ENCODE data around the gene OR10V1.
"Not testable (repeated sequence)": the region's sequence is repeated elsewhere in the genome, so short reads cannot be mapped to it uniquely, and the experiment has no call there.

Gene OR10V1

GRCh38 chr11:59710136-59710847 is 3.4 kb downstream of the OR10V1 start:
- no peak for ATAC-seq
- no peak for DNase-seq

- DNase-seq = no peak
- no peak for ATAC-seq
These were observed 5.1 kb downstream of the OR10V1 start for GRCh38 chr11:59708537-59708936.

GRCh38 chr11:59707371-59707770 is 6.3 kb downstream of the OR10V1 start:
- DNase-seq = no peak
- no peak for ATAC-seq

DNA sequence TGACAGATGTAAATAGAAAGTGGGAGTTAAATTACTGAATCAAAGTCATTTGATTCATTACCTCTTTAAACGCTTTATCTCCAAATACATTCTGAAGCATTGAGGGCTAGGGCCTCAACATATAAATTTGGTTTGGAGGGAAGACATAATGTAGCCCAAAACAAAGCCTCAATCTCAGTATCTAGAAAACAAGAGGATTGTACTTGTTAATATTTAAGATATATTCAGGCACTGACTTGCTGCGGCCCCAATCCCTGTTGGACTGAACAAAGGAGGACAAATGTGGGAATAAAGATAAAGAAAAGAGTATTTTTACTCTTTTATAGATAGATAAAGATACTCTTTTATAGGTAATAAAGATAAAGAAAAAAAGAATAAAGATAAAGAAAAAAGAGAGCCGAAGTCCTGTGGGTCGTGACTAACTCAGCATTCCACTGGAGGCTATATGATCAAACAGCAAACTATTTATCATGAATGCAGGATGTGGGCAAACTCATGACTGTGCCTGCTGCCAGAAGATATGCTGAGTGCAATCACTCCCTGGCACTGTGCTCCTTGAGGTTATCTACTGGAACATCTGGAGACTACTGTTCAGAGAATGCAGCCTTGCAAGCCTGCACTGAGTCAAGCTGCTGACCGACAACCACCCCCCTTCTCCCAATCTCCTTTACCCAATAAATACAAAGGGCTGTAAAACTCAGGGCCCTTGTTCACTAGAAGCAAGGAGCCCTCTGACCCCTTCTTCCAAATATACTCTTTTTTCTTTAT is 6.9 kb downstream of the OR10V1 start:
- ATAC-seq = no peak
- no peak for DNase-seq

GRCh38 chr11:59705294-59705693 is 8.4 kb downstream of the OR10V1 start:
- ATAC-seq = no peak
- DNase-seq = no peak

DNA sequence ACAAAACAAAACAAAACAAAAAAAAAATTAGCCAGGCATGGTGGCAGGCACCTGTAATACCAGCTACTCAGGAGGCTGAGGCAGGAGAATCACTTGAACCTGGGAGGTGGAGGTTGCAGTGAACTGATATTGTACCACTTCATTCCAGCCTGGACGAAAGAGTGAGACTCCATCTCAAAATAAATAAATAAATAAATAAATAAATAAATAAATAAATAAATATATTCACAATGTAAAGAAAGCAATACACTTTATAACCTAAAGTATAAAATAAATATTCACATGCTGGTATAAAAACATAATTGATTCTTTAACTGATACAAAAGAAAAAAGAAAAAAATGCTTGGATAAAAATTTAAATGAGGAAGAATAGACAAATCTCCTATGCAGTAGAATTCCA is 10.1 kb downstream of the OR10V1 start:
- ATAC-seq, DNase-seq: not testable (repeated sequence)

GRCh38 chr11:59700157-59700556 is 13.5 kb downstream of the OR10V1 start:
- DNase-seq, ATAC-seq: not testable (repeated sequence)

DNA sequence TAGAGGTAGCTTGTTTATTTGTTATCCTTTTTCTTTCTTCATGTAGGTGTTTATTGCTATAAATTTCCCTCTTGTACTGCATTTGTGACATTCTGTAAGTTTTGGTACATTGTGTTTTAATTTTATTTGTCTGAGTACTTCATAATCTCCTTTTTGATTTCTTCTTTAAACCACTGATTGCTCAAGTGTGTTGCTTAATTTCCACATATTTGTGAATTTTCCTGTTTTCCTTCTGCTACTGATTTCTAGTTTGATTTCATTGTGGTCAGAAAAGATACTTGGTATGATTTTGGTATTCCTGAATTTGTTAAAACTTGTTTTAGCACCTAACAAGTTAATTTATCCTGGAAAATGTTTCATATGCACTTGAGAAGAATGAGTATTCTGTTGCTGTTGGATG is 15.1 kb downstream of the OR10V1 start:
- ATAC-seq = no peak
- no peak for DNase-seq

- DNase-seq (no peak), ATAC-seq (no peak)
These were observed 20.7 kb downstream of the OR10V1 start for GRCh38 chr11:59692915-59693314.

GRCh38 chr11:59691156-59691555 is 22.5 kb downstream of the OR10V1 start:
- ATAC-seq (no peak), DNase-seq (no peak)

GRCh38 chr11:59689015-59689414 is 24.6 kb downstream of the OR10V1 start:
- ATAC-seq (no peak), DNase-seq (no peak)

- not testable (repeated sequence) for ATAC-seq
These were observed 32.4 kb downstream of the OR10V1 start for GRCh38 chr11:59681260-59681725.

DNA sequence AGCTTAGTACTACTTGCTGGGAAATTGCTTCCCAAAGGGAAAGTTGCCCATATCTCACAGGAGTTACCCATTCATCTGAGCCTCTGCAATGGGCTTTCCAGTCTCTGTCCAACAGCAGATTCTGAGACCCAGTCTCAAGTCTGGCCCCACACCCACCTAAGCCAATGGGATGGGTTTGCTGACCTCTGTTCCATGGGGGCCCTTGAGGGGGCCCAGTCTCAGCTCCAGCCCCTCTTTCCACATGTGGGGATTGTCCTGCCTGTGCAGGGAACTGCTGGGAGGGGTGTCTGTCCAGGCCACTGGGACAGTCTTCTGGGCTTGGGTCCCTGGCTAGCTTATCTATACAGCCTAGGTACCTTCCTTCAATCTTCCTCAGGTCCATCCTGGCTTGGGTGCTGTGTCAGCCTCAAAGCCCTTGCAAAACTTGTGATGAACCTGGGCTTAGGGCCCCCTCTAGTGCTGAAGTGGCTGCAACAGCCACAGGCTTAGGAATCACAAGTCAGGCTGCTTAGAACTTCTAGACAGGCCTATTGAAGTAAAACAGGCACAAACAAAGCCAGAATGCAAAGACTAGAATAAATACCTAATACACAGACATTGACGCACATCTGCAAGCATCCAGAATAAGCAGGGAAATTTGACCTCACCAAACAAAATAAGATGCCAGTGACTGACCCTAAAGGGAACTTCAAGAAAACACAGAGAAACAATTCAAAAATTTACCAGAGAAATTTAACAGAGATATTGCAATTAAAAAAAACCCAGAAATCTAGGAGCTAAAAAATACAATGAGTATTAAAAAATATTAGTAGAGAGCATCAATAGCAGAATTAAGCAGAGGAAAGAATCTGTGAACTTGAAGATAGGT is 33.1 kb downstream of the OR10V1 start:
- peak; percentile 50 for DNase-seq
- ATAC-seq = peak; percentile 74

More at GRCh38 chr11:59681260-59681725, 32.4 kb downstream of the OR10V1 start:
- not testable (repeated sequence) for DNase-seq

GRCh38 chr11:59679347-59679746 is 34.3 kb downstream of the OR10V1 start:
- no peak for DNase-seq
- peak; percentile 37 for ATAC-seq

- no peak for DNase-seq
- ATAC-seq = no peak
These were observed 34.9 kb downstream of the OR10V1 start for GRCh38 chr11:59678813-59679165.

DNA sequence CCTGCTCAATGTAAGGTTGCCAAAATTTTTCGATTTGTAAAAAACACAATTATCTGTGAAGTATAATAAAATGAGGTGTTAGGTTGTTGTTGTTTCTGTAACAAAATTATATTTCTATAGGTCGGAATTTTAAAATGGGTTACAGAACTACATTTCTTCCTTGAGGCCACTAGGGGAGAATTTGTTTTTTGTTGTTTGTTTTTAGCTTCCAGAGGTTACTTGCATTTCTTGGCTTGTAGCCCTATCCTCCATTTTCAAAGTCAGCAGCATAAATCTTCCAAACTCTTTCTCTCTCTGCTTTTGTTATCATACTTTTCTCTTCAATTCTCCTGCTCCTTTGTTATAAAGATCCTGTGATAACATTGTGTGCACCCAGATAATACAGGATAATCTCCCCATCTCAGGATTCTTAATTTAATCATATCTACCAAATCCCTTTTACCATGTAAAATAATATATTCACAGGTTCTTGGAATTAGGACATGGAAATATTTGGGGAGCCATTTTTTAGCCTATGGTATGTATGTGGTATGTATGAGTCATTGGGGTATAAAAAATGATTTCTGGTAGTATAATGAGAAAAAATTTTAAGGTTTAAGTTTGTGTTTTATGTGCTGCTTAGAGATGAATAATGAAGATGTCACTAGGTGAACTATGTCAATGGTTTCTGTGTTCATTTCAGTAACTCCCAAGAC is 35.4 kb downstream of the OR10V1 start:
- DNase-seq = no peak
- ATAC-seq = no peak

DNA sequence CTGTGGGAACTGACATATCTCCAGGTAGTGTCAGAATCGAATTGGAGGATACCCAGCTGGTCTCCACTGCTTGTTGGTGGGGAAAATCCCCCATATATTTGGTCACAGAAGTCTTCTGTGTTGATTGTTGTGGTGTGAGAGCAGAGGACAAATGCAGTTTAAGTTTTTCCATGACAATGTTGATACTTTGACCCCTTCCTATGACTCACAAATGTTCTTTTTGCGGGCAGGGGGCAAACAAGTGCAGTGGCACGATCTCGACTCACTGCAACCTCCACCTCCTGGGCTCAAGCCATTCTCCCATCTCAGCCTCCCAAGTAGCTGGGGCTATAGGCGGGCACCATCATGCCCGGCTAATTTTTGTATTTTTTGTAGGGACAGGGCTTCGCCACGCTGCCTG is 37.4 kb downstream of the OR10V1 start:
- ATAC-seq = no peak

DNA sequence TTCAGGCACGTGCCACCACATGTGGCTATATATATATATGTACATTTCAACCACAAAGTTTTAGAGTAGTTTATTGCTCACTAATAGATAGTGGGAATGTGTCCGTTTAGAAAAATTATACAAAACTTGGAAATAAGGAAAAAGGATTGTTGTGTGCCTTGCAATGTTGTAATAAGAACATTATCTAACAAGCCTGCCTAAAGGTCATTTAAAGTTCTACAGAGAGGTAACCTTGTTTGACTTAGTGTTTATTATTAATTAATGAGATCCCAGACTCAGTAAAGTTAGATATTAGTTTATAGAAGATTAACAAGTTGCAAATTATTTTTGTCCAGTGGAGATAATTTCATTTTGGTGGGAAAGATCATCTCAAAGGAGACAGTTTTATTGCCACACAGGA is 39.4 kb downstream of the OR10V1 start:
- no peak for ATAC-seq
- no peak for DNase-seq

More for the DNA sequence above, 37.4 kb downstream of the OR10V1 start:
- DNase-seq = no peak

DNA sequence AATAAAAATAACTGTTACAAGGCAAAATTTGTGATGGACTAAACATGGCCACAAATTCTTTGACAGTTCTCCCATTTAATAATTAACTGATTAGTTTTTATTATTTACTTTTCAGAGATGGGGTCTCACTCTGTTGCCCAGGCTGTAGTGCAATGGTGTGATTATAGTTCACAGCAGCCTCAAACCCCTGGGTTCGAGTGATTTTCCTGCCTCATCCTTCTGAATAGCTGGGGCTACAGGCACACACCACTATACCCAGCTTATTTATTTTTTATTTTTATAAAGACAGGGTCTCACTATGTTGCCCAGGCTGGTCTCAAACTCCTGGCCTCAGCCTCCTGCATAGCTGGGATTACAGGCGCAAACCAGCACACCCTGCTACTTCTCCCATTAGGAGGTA is 40.4 kb downstream of the OR10V1 start:
- no peak for ATAC-seq
- no peak for DNase-seq

DNA sequence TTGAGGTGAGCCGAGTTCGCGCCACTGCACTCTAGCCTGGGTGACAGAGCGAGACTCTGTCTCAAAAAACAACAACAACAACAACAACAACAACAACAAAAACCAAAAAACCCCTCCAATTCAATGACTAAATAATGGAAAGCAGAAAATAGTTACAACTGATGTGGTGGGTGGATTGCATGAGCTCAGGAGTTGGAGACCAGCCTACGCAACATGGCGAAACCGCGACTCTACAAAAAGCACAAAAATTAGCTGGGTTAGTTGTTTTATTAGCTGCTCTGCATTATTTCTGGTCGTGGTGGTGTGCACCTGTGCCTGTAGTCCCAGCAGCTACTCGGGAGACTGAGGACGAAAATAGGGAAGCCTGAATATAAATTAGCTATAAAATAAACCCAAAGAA is 42.2 kb downstream of the OR10V1 start:
- no peak for ATAC-seq
- DNase-seq = no peak

- no peak for DNase-seq
- ATAC-seq = peak; percentile 1
These were observed 44.0 kb downstream of the OR10V1 start for GRCh38 chr11:59669611-59670009.
